ENCODE measurements around the gene EPRS1.
"Not testable (repeated sequence)": the region's sequence is repeated elsewhere in the genome, so short reads cannot be mapped to it uniquely, and the experiment has no call there.

EPRS1 gene

GRCh38 chr1:220046052-220046930 lies at the start of gene EPRS1:
Gene EPRS1 (minus strand): TSS chr1:220046505. CDS start chr1:220046388, 117 bp downstream.
- DNase-seq (ENCODE audit: low read depth in 2 of 2): peak; percentile 83 to 87

GRCh38 chr1:220094016-220094911 lies 48.0 kb upstream of the EPRS1 start, which contains the start of gene IARS2:
Gene IARS2 (plus strand): TSS chr1:220094132. CDS start chr1:220094217, 85 bp downstream.
- peak; percentile 87 to 89 for DNase-seq (ENCODE audit: low read depth in 2 of 2)

GRCh38 chr1:220093361-220094015 lies 47.2 kb upstream of the EPRS1 start:
- DNase-seq (ENCODE audit: low read depth in 2 of 2): no peak

GRCh38 chr1:220092694-220093093 lies 46.4 kb upstream of the EPRS1 start:
- no peak for DNase-seq (ENCODE audit: low read depth in 2 of 2)

GRCh38 chr1:220089650-220090556 lies 43.6 kb upstream of the EPRS1 start, which contains the start of gene BPNT1:
Gene BPNT1 (minus strand): TSS chr1:220089788. CDS start chr1:220079846, 9,942 bp downstream.
- peak; percentile 98 to 99 for DNase-seq (ENCODE audit: low read depth in 2 of 2)

GRCh38 chr1:220086261-220086686 lies 40.0 kb upstream of the EPRS1 start:
- not testable (repeated sequence) for DNase-seq (ENCODE audit: low read depth in 2 of 2)

- DNase-seq (ENCODE audit: low read depth in 2 of 2): no peak
Observed at GRCh38 chr1:220084460-220084859, 38.2 kb upstream of the EPRS1 start.

GRCh38 chr1:220077887-220078286 lies 31.6 kb upstream of the EPRS1 start:
- DNase-seq (ENCODE audit: low read depth in 2 of 2): no peak

- DNase-seq (ENCODE audit: low read depth in 2 of 2): no peak
Observed at GRCh38 chr1:220076861-220077762, 30.8 kb upstream of the EPRS1 start.

GRCh38 chr1:220067269-220068204 lies 21.2 kb upstream of the EPRS1 start:
- DNase-seq (ENCODE audit: low read depth in 2 of 2): no peak

- no peak for DNase-seq (ENCODE audit: low read depth in 2 of 2)
Observed at GRCh38 chr1:220062629-220063028, 16.3 kb upstream of the EPRS1 start.

GRCh38 chr1:220060876-220061275 lies 14.6 kb upstream of the EPRS1 start:
- no peak for DNase-seq (ENCODE audit: low read depth in 2 of 2)

GRCh38 chr1:220056374-220056773 lies 10.1 kb upstream of the EPRS1 start:
- no peak for DNase-seq (ENCODE audit: low read depth in 2 of 2)

- DNase-seq (ENCODE audit: low read depth in 2 of 2): no peak
Observed at GRCh38 chr1:220045356-220046051, 801 bp downstream of the EPRS1 start.

GRCh38 chr1:220044678-220045355 lies 1.5 kb downstream of the EPRS1 start:
- DNase-seq (ENCODE audit: low read depth in 2 of 2): no peak

GRCh38 chr1:220043646-220044045 lies 2.7 kb downstream of the EPRS1 start:
- no peak for DNase-seq (ENCODE audit: low read depth in 2 of 2)

GRCh38 chr1:220040028-220040596 lies 6.2 kb downstream of the EPRS1 start:
- DNase-seq (ENCODE audit: low read depth in 2 of 2): no peak

Measured in activated CD4-positive, alpha-beta T cell treated with anti-CD3 and anti-CD28 coated beads for 24 hours (primary cell).